Measurements from ENCODE around the gene PRF1. TPM values are rescaled to one million over a fixed set of nuclear protein-coding genes. Genes with fewer than 3 reads are reported as not detected.

Gene PRF1
- total RNA-seq, 1 donor = 60.4 TPM

- Histone ChIP-seq H3K27me3 (ENCODE audit: insufficient read depth, low read length) (no peaks in the 10 kb centered on the region), H3K4me3 (ENCODE audit: low read length) (no peak overlapping the region), H3K4me1 (ENCODE audit: insufficient read depth, low read length) (peaks cover 17% of the 10 kb centered on the region), H3K9me3 (ENCODE audit: low read depth, low read length) (no peaks in the 10 kb centered on the region)
These were observed 34.9 kb downstream of the PRF1 start for GRCh38 chr10:70567603-70568002.

- no peak overlapping the region for H3K4me3 ChIP-seq (ENCODE audit: low read length)
- no peaks in the 10 kb centered on the region for H3K27me3 ChIP-seq (ENCODE audit: insufficient read depth, low read length)
- peaks cover 14% of the 10 kb centered on the region for H3K4me1 ChIP-seq (ENCODE audit: insufficient read depth, low read length)
- no peaks in the 10 kb centered on the region for H3K9me3 ChIP-seq (ENCODE audit: low read depth, low read length)
These were observed 35.8 kb downstream of the PRF1 start for GRCh38 chr10:70566515-70567290.

- Histone ChIP-seq H3K4me3 (ENCODE audit: low read length) (no peak overlapping the region), H3K27me3 (ENCODE audit: insufficient read depth, low read length) (no peaks in the 10 kb centered on the region), H3K9me3 (ENCODE audit: low read depth, low read length) (no peaks in the 10 kb centered on the region), H3K4me1 (ENCODE audit: insufficient read depth, low read length) (peaks cover 14% of the 10 kb centered on the region)
These were observed 36.7 kb downstream of the PRF1 start for GRCh38 chr10:70565556-70566514.

GRCh38 chr10:70564901-70565351, 37.6 kb downstream of the PRF1 start:
- no peak overlapping the region for H3K4me3 ChIP-seq (ENCODE audit: low read length)
- no peaks in the 10 kb centered on the region for H3K27me3 ChIP-seq (ENCODE audit: insufficient read depth, low read length)
- H3K9me3 ChIP-seq (ENCODE audit: low read depth, low read length) = no peaks in the 10 kb centered on the region
- peaks cover 14% of the 10 kb centered on the region for H3K4me1 ChIP-seq (ENCODE audit: insufficient read depth, low read length)

GRCh38 chr10:70564113-70564725, 38.3 kb downstream of the PRF1 start:
- H3K27me3 ChIP-seq (ENCODE audit: insufficient read depth, low read length) = no peaks in the 10 kb centered on the region
- H3K9me3 ChIP-seq (ENCODE audit: low read depth, low read length) = no peaks in the 10 kb centered on the region
- peaks cover 19% of the 10 kb centered on the region for H3K4me1 ChIP-seq (ENCODE audit: insufficient read depth, low read length)
- no peak overlapping the region for H3K4me3 ChIP-seq (ENCODE audit: low read length)

GRCh38 chr10:70563230-70563629, 39.3 kb downstream of the PRF1 start:
- Histone ChIP-seq H3K4me1 (ENCODE audit: insufficient read depth, low read length) (peaks cover 23% of the 10 kb centered on the region), H3K4me3 (ENCODE audit: low read length) (no peak overlapping the region), H3K27me3 (ENCODE audit: insufficient read depth, low read length) (no peaks in the 10 kb centered on the region), H3K9me3 (ENCODE audit: low read depth, low read length) (no peaks in the 10 kb centered on the region)

GRCh38 chr10:70562036-70562755, 40.3 kb downstream of the PRF1 start:
- no peaks in the 10 kb centered on the region for H3K27me3 ChIP-seq (ENCODE audit: insufficient read depth, low read length)

GRCh38 chr10:70561558-70561957, 41.0 kb downstream of the PRF1 start:
- peaks cover 23% of the 10 kb centered on the region for H3K4me1 ChIP-seq (ENCODE audit: insufficient read depth, low read length)

More at GRCh38 chr10:70562036-70562755, 40.3 kb downstream of the PRF1 start:
- Histone ChIP-seq H3K4me1 (ENCODE audit: insufficient read depth, low read length) (peaks cover 23% of the 10 kb centered on the region), H3K9me3 (ENCODE audit: low read depth, low read length) (no peaks in the 10 kb centered on the region), H3K4me3 (ENCODE audit: low read length) (no peak overlapping the region)

GRCh38 chr10:70561070-70561469, 41.5 kb downstream of the PRF1 start:
- Histone ChIP-seq H3K4me1 (ENCODE audit: insufficient read depth, low read length) (peaks cover 21% of the 10 kb centered on the region), H3K4me3 (ENCODE audit: low read length) (no peak overlapping the region), H3K27me3 (ENCODE audit: insufficient read depth, low read length) (no peaks in the 10 kb centered on the region), H3K9me3 (ENCODE audit: low read depth, low read length) (no peaks in the 10 kb centered on the region)

More at GRCh38 chr10:70561558-70561957, 41.0 kb downstream of the PRF1 start:
- H3K4me3 ChIP-seq (ENCODE audit: low read length) = no peak overlapping the region
- no peaks in the 10 kb centered on the region for H3K9me3 ChIP-seq (ENCODE audit: low read depth, low read length)
- no peaks in the 10 kb centered on the region for H3K27me3 ChIP-seq (ENCODE audit: insufficient read depth, low read length)

- H3K4me1 ChIP-seq (ENCODE audit: insufficient read depth, low read length) = peaks cover 15% of the 10 kb centered on the region
- no peaks in the 10 kb centered on the region for H3K27me3 ChIP-seq (ENCODE audit: insufficient read depth, low read length)
These were observed 42.0 kb downstream of the PRF1 start for GRCh38 chr10:70560511-70560941.

GRCh38 chr10:70559861-70560260, 42.7 kb downstream of the PRF1 start:
- Histone ChIP-seq H3K9me3 (ENCODE audit: low read depth, low read length) (no peaks in the 10 kb centered on the region), H3K4me1 (ENCODE audit: insufficient read depth, low read length) (peaks cover 9% of the 10 kb centered on the region), H3K27me3 (ENCODE audit: insufficient read depth, low read length) (no peaks in the 10 kb centered on the region), H3K4me3 (ENCODE audit: low read length) (no peak overlapping the region)

More at GRCh38 chr10:70560511-70560941, 42.0 kb downstream of the PRF1 start:
- H3K4me3 ChIP-seq (ENCODE audit: low read length) = no peak overlapping the region
- H3K9me3 ChIP-seq (ENCODE audit: low read depth, low read length) = no peaks in the 10 kb centered on the region

GRCh38 chr10:70558871-70559810, 43.4 kb downstream of the PRF1 start:
- peaks cover 9% of the 10 kb centered on the region for H3K4me1 ChIP-seq (ENCODE audit: insufficient read depth, low read length)
- H3K27me3 ChIP-seq (ENCODE audit: insufficient read depth, low read length) = no peaks in the 10 kb centered on the region
- H3K4me3 ChIP-seq (ENCODE audit: low read length) = no peak overlapping the region
- H3K9me3 ChIP-seq (ENCODE audit: low read depth, low read length) = no peaks in the 10 kb centered on the region

GRCh38 chr10:70558295-70558694, 44.2 kb downstream of the PRF1 start:
- H3K4me1 ChIP-seq (ENCODE audit: insufficient read depth, low read length) = peaks cover 9% of the 10 kb centered on the region

More at GRCh38 chr10:70558295-70558694, 44.2 kb downstream of the PRF1 start:
- Histone ChIP-seq H3K27me3 (ENCODE audit: insufficient read depth, low read length) (no peaks in the 10 kb centered on the region), H3K4me3 (ENCODE audit: low read length) (no peak overlapping the region), H3K9me3 (ENCODE audit: low read depth, low read length) (no peaks in the 10 kb centered on the region)
